GM12864 (cell line): ENCODE measurements around the gene UROC1.

Experiments
- DNase-seq: peaks from one replicate; pipeline ENCODE4 v3.0.0-alpha.2; 2011; ENCODE audit warnings: low read depth
- H3K4me3 ChIP-seq: 2 replicates; pipeline ENCODE4 v1.5.1; 2011; ENCODE audit warnings: mild to moderate bottlenecking, low read depth, low read length, control low read depth
- CTCF ChIP-seq: IDR thresholded peaks from 2 replicates; pipeline ENCODE4 v1.5.1; 2011; ENCODE audit warnings: low read depth, mild to moderate bottlenecking, moderate library complexity, low read length, control low read depth, inconsistent platforms; ENCODE audit errors: missing control alignments

UROC1 gene

DNA sequence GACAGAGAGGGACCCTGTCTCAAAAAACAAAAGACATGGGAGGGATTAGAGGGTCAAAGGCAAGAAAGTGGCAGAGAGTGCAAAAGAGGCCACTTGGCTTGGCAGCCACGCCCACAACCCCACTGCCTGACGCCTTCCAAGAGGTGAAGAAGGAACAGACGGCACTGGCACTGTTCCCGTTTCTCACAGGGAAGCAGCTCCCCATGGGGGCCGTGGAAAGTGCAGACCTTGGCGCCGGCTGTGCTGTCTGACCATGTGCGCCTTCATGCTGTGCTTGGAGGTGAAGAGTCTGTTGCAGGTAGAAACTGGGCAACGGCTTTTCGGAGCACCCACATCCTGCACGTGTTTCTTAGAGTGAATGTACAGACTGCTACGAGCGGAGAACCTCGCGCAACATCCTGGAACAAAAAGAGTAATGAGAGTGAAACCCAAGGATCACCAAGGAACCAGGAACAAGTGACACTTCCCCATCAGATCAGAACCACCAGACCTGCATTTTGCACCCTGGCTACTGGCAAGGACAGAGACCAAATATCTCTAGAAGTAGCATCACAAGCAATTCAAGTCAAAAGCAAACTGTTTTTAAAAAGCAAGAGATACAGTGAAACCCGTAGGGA is 51.5 kb downstream of the UROC1 start:
- DNase-seq, result no peak
- TF ChIP-seq CTCF, result no peak
- H3K4me3 ChIP-seq, result no peak overlapping the region

- no peak for DNase-seq
- TF ChIP-seq CTCF, result no peak
- no peak overlapping the region for H3K4me3 ChIP-seq
Measured at GRCh38 chr3:126464997-126465396, 52.6 kb downstream of the UROC1 start.

GRCh38 chr3:126464494-126464893 is 53.1 kb downstream of the UROC1 start:
- TF ChIP-seq CTCF, result no peak
- DNase-seq, result no peak

DNA sequence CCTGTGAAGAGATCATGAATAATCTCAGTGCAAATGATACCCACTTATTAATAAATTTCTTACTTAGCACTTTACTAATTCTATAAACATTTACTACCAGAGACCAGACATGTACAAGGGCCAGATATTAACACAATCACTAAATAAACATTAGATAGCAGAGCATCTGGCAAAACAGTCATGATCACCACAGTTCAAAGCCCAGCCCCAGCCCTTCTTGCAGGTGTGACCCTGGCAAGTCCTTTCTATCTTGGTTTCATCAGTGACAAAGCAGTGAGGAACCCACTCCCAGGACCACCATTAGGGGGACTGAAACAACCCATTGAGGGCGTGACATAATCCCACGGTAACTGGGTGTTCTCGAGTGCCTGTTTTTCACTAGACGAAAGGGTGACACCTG is 53.5 kb downstream of the UROC1 start:
- no peak for TF ChIP-seq CTCF
- no peak overlapping the region for H3K4me3 ChIP-seq
- no peak for DNase-seq

More at GRCh38 chr3:126464494-126464893, 53.1 kb downstream of the UROC1 start:
- no peak overlapping the region for H3K4me3 ChIP-seq

- TF ChIP-seq CTCF, result no peak
- H3K4me3 ChIP-seq, result no peak overlapping the region
- no peak for DNase-seq
Measured at GRCh38 chr3:126463521-126463920, 54.1 kb downstream of the UROC1 start.

DNA sequence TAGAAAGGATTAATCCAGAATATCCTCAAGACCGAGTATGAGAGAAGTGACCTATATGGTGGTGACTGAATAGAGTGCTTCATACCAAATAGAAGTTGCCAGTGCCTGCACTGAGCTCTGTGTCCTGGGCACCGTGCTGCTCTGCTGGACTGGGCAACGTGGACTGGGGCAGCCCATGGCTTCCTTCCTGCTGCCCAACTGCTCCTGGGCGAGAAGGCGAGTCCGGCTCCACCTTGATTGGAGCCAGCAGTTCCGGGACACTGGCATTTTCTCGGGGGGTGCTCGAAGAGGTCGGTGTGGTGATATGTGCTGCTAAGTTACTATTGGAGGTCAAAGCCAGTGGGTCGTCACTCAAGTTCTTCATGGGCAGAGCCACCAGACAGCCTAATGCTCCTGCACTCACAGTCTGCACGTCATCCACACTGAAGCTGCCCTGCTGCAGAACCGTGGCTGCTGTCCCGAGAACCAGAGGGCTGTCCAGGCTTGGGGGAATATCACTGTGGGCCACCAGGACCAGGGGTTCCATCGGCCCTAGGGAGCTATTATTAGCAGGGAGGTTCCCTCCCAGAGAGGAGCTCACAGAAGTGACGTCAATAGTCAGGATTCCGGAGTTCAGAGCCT is 56.0 kb downstream of the UROC1 start:
- H3K4me3 ChIP-seq, result no peak overlapping the region
- TF ChIP-seq CTCF, result no peak
- DNase-seq, result no peak

DNA sequence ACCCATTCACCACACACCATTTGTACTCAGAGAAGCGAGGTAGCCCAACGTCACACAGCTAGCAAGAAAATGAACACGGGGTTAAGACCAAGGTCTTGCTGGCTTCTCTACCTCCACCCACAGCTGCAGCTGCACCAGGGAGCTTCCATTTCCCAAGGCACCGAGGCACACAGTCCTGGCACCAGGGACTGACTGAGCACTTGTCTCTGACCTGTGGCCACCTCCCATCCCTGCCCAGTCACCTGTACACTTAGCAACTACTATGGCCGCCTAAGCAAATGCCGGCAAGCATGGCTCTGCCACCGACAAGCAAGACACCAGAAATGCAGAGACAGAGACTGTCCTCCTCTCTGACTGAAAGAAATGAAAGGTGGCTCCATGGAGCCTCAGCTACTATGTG is 57.2 kb downstream of the UROC1 start:
- DNase-seq, result no peak
- H3K4me3 ChIP-seq, result no peak overlapping the region
- no peak for TF ChIP-seq CTCF
